NT2/D1 (cell line): ENCODE data around the gene TMEM147.

Source experiments
- SUZ12 ChIP-seq: IDR thresholded peaks from 2 replicates; pipeline ENCODE4 v1.6.1; 2011; ENCODE audit not compliant: insufficient read length, insufficient read depth; ENCODE audit errors: extremely low read depth
- YY1 ChIP-seq: IDR thresholded peaks from 2 replicates; pipeline ENCODE4 v1.6.1; 2011; ENCODE audit not compliant: insufficient read length, insufficient read depth
- ZNF274 ChIP-seq: IDR thresholded peaks from 2 replicates; pipeline ENCODE4 v1.6.1; 2011; ENCODE audit warnings: mild to moderate bottlenecking, low read depth, low read length

GRCh38 chr19:35554076-35554475 is 8.7 kb downstream of the TMEM147 start:
- no peak for TF ChIP-seq ZNF274
- no peak for TF ChIP-seq SUZ12
- no peak for TF ChIP-seq YY1
